Breast epithelium (tissue), 3 donors: ENCODE data around the gene SFMBT1.

Experiments used
- CTCF ChIP-seq, 3 donors: fragments of 450-650 bp; IDR thresholded peaks; one replicate each; pipeline ENCODE4 v1.5.1; 2016 to 2017; ENCODE audit warnings: antibody characterized with exemption in 3 of 3, mild to moderate bottlenecking in 3 of 3, moderate library complexity in 3 of 3
- POLR2A ChIP-seq: fragments of 450-650 bp; IDR thresholded peaks from one replicate; pipeline ENCODE4 v1.6.1; 2016; ENCODE audit warnings: antibody characterized with exemption, mild to moderate bottlenecking, moderate library complexity
- POLR2AphosphoS5 ChIP-seq, 3 donors: sonication (generic); formaldehyde crosslinking; IDR thresholded peaks; one replicate each; pipeline ENCODE4 v1.6.1; 2017; ENCODE audit warnings: antibody characterized with exemption in 3 of 3

DNA sequence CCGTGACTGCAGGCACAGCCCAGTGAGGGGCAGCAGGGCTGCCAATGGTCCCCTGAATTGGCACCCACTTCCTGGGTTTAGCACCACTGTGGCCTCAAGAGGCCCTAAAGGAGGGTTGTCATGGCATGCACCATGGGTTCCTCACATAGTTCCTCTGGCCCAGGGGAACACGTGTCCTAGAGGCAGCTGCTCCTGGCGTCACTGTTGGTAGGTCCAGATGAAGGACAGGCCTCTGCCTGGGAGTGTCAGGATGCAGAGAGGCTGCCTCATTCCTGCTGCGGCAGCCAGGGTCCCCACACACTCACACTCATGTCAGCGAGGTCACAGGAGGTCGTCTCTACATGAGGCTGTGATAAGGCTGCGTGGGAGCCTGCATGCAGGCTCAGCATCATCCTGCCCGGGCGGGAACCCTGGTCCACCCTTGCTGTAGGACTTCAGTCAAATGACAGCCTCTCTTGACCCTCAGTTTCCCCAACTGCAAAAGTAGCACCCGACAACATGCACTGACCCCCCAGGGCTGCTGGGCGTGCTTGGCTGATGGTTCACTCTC, 26.1 kb upstream of the SFMBT1 start:
- TF ChIP-seq CTCF (IDR thresholded peaks at IDR 0.05) (no peak), POLR2A (no peak), POLR2AphosphoS5 (IDR thresholded peaks at IDR 0.05) (no peak)
